Ascending aorta (tissue), 2 donors: Measurements from ENCODE around the gene EIF3J. TPM values are rescaled to one million over a fixed set of nuclear protein-coding genes. Genes with fewer than 3 reads are reported as not detected.

Source experiments
- DNase-seq, 2 donors: peaks; one replicate each; pipeline ENCODE4 v3.0.0-alpha.2; 2019; ENCODE audit warnings: low spot score in 2 of 2
- H3K27ac ChIP-seq, 2 donors: fragments of 200-600 bp; sonication (generic); one replicate each; pipeline ENCODE4 v1.5.1; 2016 to 2017; ENCODE audit warnings: mild to moderate bottlenecking in 1 of 2
- H3K27me3 ChIP-seq: fragments of 200-600 bp; sonication (generic); one replicate; pipeline ENCODE4 v1.5.1; 2017
- H3K36me3 ChIP-seq, 2 donors: fragments of 200-600 bp; sonication (generic); one replicate each; pipeline ENCODE4 v1.5.1; 2016
- H3K4me1 ChIP-seq, 2 donors: fragments of 200-600 bp; sonication (generic); one replicate each; pipeline ENCODE4 v1.5.1; 2016 to 2017; ENCODE audit warnings: mild to moderate bottlenecking in 1 of 2
- H3K4me3 ChIP-seq, 2 donors: fragments of 200-600 bp; sonication (generic); one replicate each; pipeline ENCODE4 v1.5.1; 2016 to 2017; ENCODE audit warnings: mild to moderate bottlenecking in 1 of 2
- H3K9me3 ChIP-seq, 2 donors: fragments of 200-600 bp; sonication (generic); one replicate each; pipeline ENCODE4 v1.5.1; 2016
- CTCF ChIP-seq, 3 experiments: fragments of 200-600 bp in 2 of 3; fragments of 450-650 bp in 1 of 3; sonication (generic) in 2 of 3; IDR thresholded peaks; one replicate each; pipeline ENCODE4 v1.5.1; 2016 to 2019; ENCODE audit warnings: antibody characterized with exemption in 3 of 3, mild to moderate bottlenecking in 1 of 3, moderate library complexity in 1 of 3
- intact Hi-C: fragments of 100-400 bp; cut with DNase I; formaldehyde crosslinking; loops from one replicate; pipeline ENCODE4 v1.15.1; 2023
- total RNA-seq: library from RNA; depleted of rRNA; stranded (reverse); fragments of >200 nt; gene quantifications from one replicate; pipeline ENCODE4 v1.1.0, GENCODE V29; 2016

EIF3J gene
- total RNA-seq, 1 donor from 2014 or later, result 22.8 TPM

GRCh38 chr15:44588541-44588940 is 51.6 kb downstream of the EIF3J start:
- Histone ChIP-seq H3K9me3 (no peaks in the 10 kb centered on the region), H3K36me3 (peaks cover 70 to 97% of the 10 kb centered on the region in 2 donors), H3K27ac (no peak overlapping the region), H3K4me3 (no peak overlapping the region), H3K4me1 (no peaks in the 10 kb centered on the region), H3K27me3 (no peaks in the 10 kb centered on the region)
- no peak for TF ChIP-seq CTCF (IDR thresholded peaks at IDR 0.05)
- no peak for DNase-seq
- intact Hi-C loops, result no loop called here

GRCh38 chr15:44591326-44591725 is 54.4 kb downstream of the EIF3J start:
- H3K27me3 ChIP-seq, result no peaks in the 10 kb centered on the region
- H3K27ac ChIP-seq, result no peak overlapping the region
- intact Hi-C loops, result no loop called here
- H3K4me3 ChIP-seq, result no peak overlapping the region
- H3K9me3 ChIP-seq, result no peaks in the 10 kb centered on the region
- peaks cover 78 to 96% of the 10 kb centered on the region in 2 donors for H3K36me3 ChIP-seq
- no peaks in the 10 kb centered on the region for H3K4me1 ChIP-seq
- TF ChIP-seq CTCF (IDR thresholded peaks at IDR 0.05), result no peak
- DNase-seq, result no peak

- no peaks in the 10 kb centered on the region for H3K4me1 ChIP-seq
- peak in 2 of 3 experiments; percentile 15 to 44 for TF ChIP-seq CTCF (IDR thresholded peaks at IDR 0.05)
- DNase-seq, result no peak
- H3K4me3 ChIP-seq, result no peak overlapping the region
- no peak overlapping the region for H3K27ac ChIP-seq
- no peaks in the 10 kb centered on the region for H3K27me3 ChIP-seq
- no peaks in the 10 kb centered on the region for H3K9me3 ChIP-seq
- peaks cover 76 to 97% of the 10 kb centered on the region in 2 donors for H3K36me3 ChIP-seq
- intact Hi-C loops, result no loop called here
Measured at GRCh38 chr15:44593042-44593736, 56.2 kb downstream of the EIF3J start.

GRCh38 chr15:44595246-44595645 is 58.3 kb downstream of the EIF3J start:
- no peaks in the 10 kb centered on the region for H3K4me1 ChIP-seq
- intact Hi-C loops, result no loop called here
- no peak for TF ChIP-seq CTCF (IDR thresholded peaks at IDR 0.05)

GRCh38 chr15:44595656-44596510 is 58.9 kb downstream of the EIF3J start:
- DNase-seq, result no peak
- no peak overlapping the region for H3K4me3 ChIP-seq
- no peaks in the 10 kb centered on the region for H3K27me3 ChIP-seq
- H3K27ac ChIP-seq, result no peak overlapping the region
- no peaks in the 10 kb centered on the region for H3K4me1 ChIP-seq
- intact Hi-C loops, result no loop called here
- peaks cover 58 to 74% of the 10 kb centered on the region in 2 donors for H3K36me3 ChIP-seq
- H3K9me3 ChIP-seq, result no peaks in the 10 kb centered on the region
- TF ChIP-seq CTCF (IDR thresholded peaks at IDR 0.05), result no peak

More at GRCh38 chr15:44595246-44595645, 58.3 kb downstream of the EIF3J start:
- no peak overlapping the region for H3K4me3 ChIP-seq
- no peaks in the 10 kb centered on the region for H3K27me3 ChIP-seq
- DNase-seq, result no peak
- no peak overlapping the region for H3K27ac ChIP-seq
- H3K9me3 ChIP-seq, result no peaks in the 10 kb centered on the region
- H3K36me3 ChIP-seq, result peaks cover 65 to 80% of the 10 kb centered on the region in 2 donors
